Measurements from ENCODE around the gene PLS1.

Gene PLS1

GRCh38 chr3:142652826-142653292 lies 56.7 kb downstream of the PLS1 start:
- H3K79me2 ChIP-seq (ENCODE audit: control insufficient read depth, insufficient read depth, low read length, unreplicated experiment) = no peaks in the 10 kb centered on the region
- H3K27ac ChIP-seq (ENCODE audit: low read depth, low read length) = no peak overlapping the region
- H3K4me3 ChIP-seq (ENCODE audit: low read depth, low read length) = no peak overlapping the region
- H2AFZ ChIP-seq (ENCODE audit: low read length, unreplicated experiment) = no peak overlapping the region
- no peaks in the 10 kb centered on the region for H3K27me3 ChIP-seq (ENCODE audit: insufficient read depth, low read length)
- no peaks in the 10 kb centered on the region for H3K36me3 ChIP-seq (ENCODE audit: insufficient read depth, low read length)
- H3K4me1 ChIP-seq (ENCODE audit: control insufficient read depth, insufficient read depth, low read length, unreplicated experiment) = no peaks in the 10 kb centered on the region

DNA sequence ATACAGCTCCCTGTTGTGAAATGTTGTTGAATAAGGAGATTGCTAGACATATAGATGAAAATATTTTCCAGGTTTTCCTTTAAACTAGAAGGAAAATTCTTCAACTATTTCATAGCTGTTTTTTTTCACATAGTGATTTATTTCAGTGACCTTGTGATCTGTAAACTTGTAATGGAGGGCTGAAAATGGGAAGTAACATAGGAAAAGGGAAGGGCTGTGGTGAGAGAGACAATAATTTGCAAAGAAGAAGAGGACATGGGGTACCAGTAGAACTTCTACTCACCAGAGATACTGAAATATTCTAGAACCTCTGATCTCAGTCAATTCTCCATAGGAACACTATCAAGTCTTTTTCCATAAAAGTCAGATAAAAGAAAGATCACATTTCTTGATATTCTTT lies 60.4 kb downstream of the PLS1 start:
- H3K4me3 ChIP-seq (ENCODE audit: low read depth, low read length) = no peak overlapping the region
- H2AFZ ChIP-seq (ENCODE audit: low read length, unreplicated experiment) = no peak overlapping the region
- no peaks in the 10 kb centered on the region for H3K4me1 ChIP-seq (ENCODE audit: control insufficient read depth, insufficient read depth, low read length, unreplicated experiment)
- H3K27ac ChIP-seq (ENCODE audit: low read depth, low read length) = no peak overlapping the region
- H3K36me3 ChIP-seq (ENCODE audit: insufficient read depth, low read length) = no peaks in the 10 kb centered on the region
- no peaks in the 10 kb centered on the region for H3K79me2 ChIP-seq (ENCODE audit: control insufficient read depth, insufficient read depth, low read length, unreplicated experiment)
- H3K27me3 ChIP-seq (ENCODE audit: insufficient read depth, low read length) = no peaks in the 10 kb centered on the region

DNA sequence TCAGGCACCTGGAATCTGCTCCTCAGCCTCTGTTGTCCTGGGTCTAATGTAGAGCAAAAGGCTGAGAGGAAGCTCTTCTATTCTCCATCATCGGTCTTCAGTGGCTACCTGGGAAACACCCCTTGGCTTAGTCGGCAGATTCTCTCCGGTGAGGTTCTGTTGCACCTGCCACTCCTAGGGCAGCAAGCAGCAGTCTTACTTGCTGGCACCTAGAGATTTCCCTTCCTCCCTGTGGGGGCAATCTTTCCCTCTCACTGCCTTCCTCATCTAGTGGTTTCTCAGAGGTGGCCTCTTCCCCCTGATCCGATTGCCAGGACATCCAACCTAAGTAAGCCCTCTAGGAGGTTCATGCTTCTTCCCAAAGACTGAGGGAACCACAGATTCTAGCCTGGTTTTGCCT lies 60.8 kb downstream of the PLS1 start:
- H3K27me3 ChIP-seq (ENCODE audit: insufficient read depth, low read length) = no peaks in the 10 kb centered on the region
- no peak overlapping the region for H3K4me3 ChIP-seq (ENCODE audit: low read depth, low read length)
- no peak overlapping the region for H2AFZ ChIP-seq (ENCODE audit: low read length, unreplicated experiment)
- no peak overlapping the region for H3K27ac ChIP-seq (ENCODE audit: low read depth, low read length)
- no peaks in the 10 kb centered on the region for H3K36me3 ChIP-seq (ENCODE audit: insufficient read depth, low read length)
- H3K79me2 ChIP-seq (ENCODE audit: control insufficient read depth, insufficient read depth, low read length, unreplicated experiment) = no peaks in the 10 kb centered on the region
- H3K4me1 ChIP-seq (ENCODE audit: control insufficient read depth, insufficient read depth, low read length, unreplicated experiment) = no peaks in the 10 kb centered on the region

DNA sequence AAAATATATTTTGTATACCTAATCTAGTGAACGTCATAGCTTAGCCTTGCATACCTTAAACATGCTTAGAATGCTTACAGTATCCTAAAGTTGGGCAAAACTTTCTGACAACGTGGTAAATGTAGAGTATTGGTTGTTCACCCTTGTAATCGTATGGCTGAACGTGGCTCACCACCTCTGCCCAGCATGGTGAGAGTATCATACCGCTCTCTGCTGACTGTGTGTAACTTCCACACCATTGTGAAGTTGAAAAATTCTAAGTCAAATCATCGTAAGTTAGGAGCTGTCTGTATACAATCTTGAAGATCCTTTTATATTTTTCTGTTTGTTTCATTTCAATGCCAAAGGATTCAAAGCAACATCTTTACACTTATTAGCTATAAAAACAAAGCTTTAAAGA lies 64.2 kb downstream of the PLS1 start:
- Histone ChIP-seq H3K79me2 (ENCODE audit: control insufficient read depth, insufficient read depth, low read length, unreplicated experiment) (no peaks in the 10 kb centered on the region), H3K4me3 (ENCODE audit: low read depth, low read length) (no peak overlapping the region), H2AFZ (ENCODE audit: low read length, unreplicated experiment) (no peak overlapping the region), H3K27ac (ENCODE audit: low read depth, low read length) (no peak overlapping the region), H3K4me1 (ENCODE audit: control insufficient read depth, insufficient read depth, low read length, unreplicated experiment) (no peaks in the 10 kb centered on the region), H3K36me3 (ENCODE audit: insufficient read depth, low read length) (no peaks in the 10 kb centered on the region), H3K27me3 (ENCODE audit: insufficient read depth, low read length) (no peaks in the 10 kb centered on the region)

- Histone ChIP-seq H3K36me3 (ENCODE audit: insufficient read depth, low read length) (no peaks in the 10 kb centered on the region), H3K27me3 (ENCODE audit: insufficient read depth, low read length) (no peaks in the 10 kb centered on the region), H3K4me1 (ENCODE audit: control insufficient read depth, insufficient read depth, low read length, unreplicated experiment) (no peaks in the 10 kb centered on the region), H3K27ac (ENCODE audit: low read depth, low read length) (no peak overlapping the region), H3K79me2 (ENCODE audit: control insufficient read depth, insufficient read depth, low read length, unreplicated experiment) (no peaks in the 10 kb centered on the region), H2AFZ (ENCODE audit: low read length, unreplicated experiment) (no peak overlapping the region), H3K4me3 (ENCODE audit: low read depth, low read length) (no peak overlapping the region)
Observed at GRCh38 chr3:142660893-142661292, 64.7 kb downstream of the PLS1 start.

DNA sequence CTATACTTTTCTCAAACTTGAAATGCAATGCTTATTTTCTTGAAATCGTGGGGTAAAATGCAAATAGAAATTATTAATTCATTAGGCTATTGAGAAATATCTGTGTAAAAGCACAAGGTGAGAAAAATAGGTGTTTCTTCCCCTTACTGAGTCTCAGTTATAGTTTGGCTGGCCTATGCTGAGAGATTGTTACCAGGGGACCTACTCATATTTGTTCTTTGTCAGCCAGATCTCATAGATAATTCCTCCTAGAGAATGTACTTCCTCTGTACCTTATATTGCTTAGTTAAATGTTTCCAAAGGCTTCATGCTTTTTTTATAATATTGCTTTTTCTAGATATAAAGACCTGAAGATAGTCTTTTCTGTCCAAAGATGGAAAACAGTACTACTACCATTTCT lies 67.7 kb downstream of the PLS1 start:
- Histone ChIP-seq H2AFZ (ENCODE audit: low read length, unreplicated experiment) (no peak overlapping the region), H3K4me3 (ENCODE audit: low read depth, low read length) (no peak overlapping the region), H3K4me1 (ENCODE audit: control insufficient read depth, insufficient read depth, low read length, unreplicated experiment) (no peaks in the 10 kb centered on the region), H3K27me3 (ENCODE audit: insufficient read depth, low read length) (no peaks in the 10 kb centered on the region), H3K79me2 (ENCODE audit: control insufficient read depth, insufficient read depth, low read length, unreplicated experiment) (no peaks in the 10 kb centered on the region), H3K27ac (ENCODE audit: low read depth, low read length) (no peak overlapping the region), H3K36me3 (ENCODE audit: insufficient read depth, low read length) (no peaks in the 10 kb centered on the region)

DNA sequence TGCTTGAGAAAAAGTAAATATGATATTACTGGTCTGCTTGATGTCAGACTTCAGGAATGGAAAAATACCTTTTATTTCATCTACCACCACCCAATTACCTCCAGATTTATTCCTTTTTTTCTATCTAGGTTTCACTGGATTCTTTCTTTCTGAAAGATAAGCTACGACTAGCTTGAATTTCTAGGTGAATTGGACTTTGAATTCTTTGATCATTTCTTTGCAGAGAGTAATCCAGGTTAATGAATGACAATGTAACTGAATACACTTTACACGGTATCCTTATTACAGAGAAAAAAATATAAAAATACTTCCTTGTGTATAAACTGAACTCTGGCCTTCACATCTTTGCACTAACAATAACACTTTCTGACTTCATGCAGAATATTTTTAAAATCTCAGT lies 68.1 kb downstream of the PLS1 start:
- no peak overlapping the region for H3K27ac ChIP-seq (ENCODE audit: low read depth, low read length)
- no peaks in the 10 kb centered on the region for H3K27me3 ChIP-seq (ENCODE audit: insufficient read depth, low read length)
- no peak overlapping the region for H2AFZ ChIP-seq (ENCODE audit: low read length, unreplicated experiment)
- no peaks in the 10 kb centered on the region for H3K36me3 ChIP-seq (ENCODE audit: insufficient read depth, low read length)
- no peaks in the 10 kb centered on the region for H3K79me2 ChIP-seq (ENCODE audit: control insufficient read depth, insufficient read depth, low read length, unreplicated experiment)
- H3K4me3 ChIP-seq (ENCODE audit: low read depth, low read length) = no peak overlapping the region
- no peaks in the 10 kb centered on the region for H3K4me1 ChIP-seq (ENCODE audit: control insufficient read depth, insufficient read depth, low read length, unreplicated experiment)

DNA sequence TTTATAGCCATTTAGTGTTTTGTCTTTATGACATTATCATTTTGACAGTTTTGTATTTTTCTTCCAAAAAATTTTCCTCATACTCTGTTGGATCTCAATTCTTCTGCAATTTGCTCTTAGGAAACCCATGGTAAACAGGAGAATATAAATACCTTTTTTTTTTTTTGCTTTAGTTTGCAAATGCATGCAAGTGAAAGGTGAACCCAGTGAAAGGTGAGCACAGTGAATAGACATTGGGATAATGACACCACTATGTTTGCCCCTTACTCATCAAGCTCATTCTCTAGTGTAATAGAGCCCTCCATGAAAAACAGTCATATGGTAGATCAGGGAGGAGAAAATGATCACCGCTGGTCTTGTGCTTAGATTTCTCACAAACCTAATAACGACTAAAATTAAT lies 68.6 kb downstream of the PLS1 start:
- H3K27ac ChIP-seq (ENCODE audit: low read depth, low read length) = no peak overlapping the region
- H3K79me2 ChIP-seq (ENCODE audit: control insufficient read depth, insufficient read depth, low read length, unreplicated experiment) = no peaks in the 10 kb centered on the region
- H3K36me3 ChIP-seq (ENCODE audit: insufficient read depth, low read length) = no peaks in the 10 kb centered on the region
- no peak overlapping the region for H3K4me3 ChIP-seq (ENCODE audit: low read depth, low read length)
- H3K27me3 ChIP-seq (ENCODE audit: insufficient read depth, low read length) = no peaks in the 10 kb centered on the region
- no peak overlapping the region for H2AFZ ChIP-seq (ENCODE audit: low read length, unreplicated experiment)
- H3K4me1 ChIP-seq (ENCODE audit: control insufficient read depth, insufficient read depth, low read length, unreplicated experiment) = no peaks in the 10 kb centered on the region

DNA sequence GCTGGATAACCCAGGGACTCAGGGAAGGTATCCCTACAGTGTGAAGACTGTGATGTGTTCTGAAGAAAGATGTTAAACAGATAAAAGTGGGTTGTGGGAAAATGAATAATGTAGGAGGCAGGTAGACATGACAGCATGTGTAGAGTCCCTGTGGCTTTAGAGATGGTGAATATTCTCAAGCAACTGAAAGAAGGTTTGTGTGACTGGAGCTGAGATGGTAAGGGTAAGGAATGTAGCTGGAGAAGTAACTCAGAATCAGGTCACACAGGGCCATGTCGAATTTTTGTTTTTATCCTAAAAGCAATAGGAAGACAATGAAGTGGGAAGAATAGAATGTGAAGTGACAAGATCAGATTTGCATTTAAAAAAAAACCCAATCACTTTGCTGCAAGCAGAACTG lies 73.9 kb downstream of the PLS1 start:
- H2AFZ ChIP-seq (ENCODE audit: low read length, unreplicated experiment) = no peak overlapping the region

GRCh38 chr3:142676151-142676550 lies 80.0 kb downstream of the PLS1 start:
- no peak overlapping the region for H3K27ac ChIP-seq (ENCODE audit: low read depth, low read length)
- no peaks in the 10 kb centered on the region for H3K27me3 ChIP-seq (ENCODE audit: insufficient read depth, low read length)
- H3K4me1 ChIP-seq (ENCODE audit: control insufficient read depth, insufficient read depth, low read length, unreplicated experiment) = no peaks in the 10 kb centered on the region
- H2AFZ ChIP-seq (ENCODE audit: low read length, unreplicated experiment) = no peak overlapping the region
- no peaks in the 10 kb centered on the region for H3K79me2 ChIP-seq (ENCODE audit: control insufficient read depth, insufficient read depth, low read length, unreplicated experiment)
- H3K36me3 ChIP-seq (ENCODE audit: insufficient read depth, low read length) = no peaks in the 10 kb centered on the region
- H3K4me3 ChIP-seq (ENCODE audit: low read depth, low read length) = no peak overlapping the region

More for the DNA sequence above, 73.9 kb downstream of the PLS1 start:
- Histone ChIP-seq H3K36me3 (ENCODE audit: insufficient read depth, low read length) (no peaks in the 10 kb centered on the region), H3K4me3 (ENCODE audit: low read depth, low read length) (no peak overlapping the region), H3K27ac (ENCODE audit: low read depth, low read length) (no peak overlapping the region), H3K79me2 (ENCODE audit: control insufficient read depth, insufficient read depth, low read length, unreplicated experiment) (no peaks in the 10 kb centered on the region), H3K4me1 (ENCODE audit: control insufficient read depth, insufficient read depth, low read length, unreplicated experiment) (no peaks in the 10 kb centered on the region), H3K27me3 (ENCODE audit: insufficient read depth, low read length) (no peaks in the 10 kb centered on the region)

DNA sequence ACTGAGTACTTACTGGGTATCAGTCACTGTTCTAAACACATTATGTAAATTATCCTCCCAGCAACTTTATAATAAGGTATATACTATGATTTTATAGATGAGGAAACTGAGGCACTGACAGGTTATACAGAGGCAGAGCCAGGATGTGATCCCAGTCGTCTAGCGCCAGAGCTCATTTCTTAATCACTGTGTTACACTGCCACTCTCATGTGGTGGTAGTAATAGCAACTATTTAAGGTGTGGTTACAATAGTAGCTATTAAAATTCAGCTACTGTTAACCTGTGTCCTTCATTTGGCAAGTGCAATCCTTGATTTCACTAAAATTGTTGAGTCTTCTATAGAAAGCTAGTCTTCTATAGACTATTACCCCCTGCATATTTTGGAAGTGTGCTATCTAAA lies 84.5 kb downstream of the PLS1 start:
- no peak overlapping the region for H3K27ac ChIP-seq (ENCODE audit: low read depth, low read length)
- H3K4me3 ChIP-seq (ENCODE audit: low read depth, low read length) = no peak overlapping the region
- H3K36me3 ChIP-seq (ENCODE audit: insufficient read depth, low read length) = no peaks in the 10 kb centered on the region
- no peaks in the 10 kb centered on the region for H3K79me2 ChIP-seq (ENCODE audit: control insufficient read depth, insufficient read depth, low read length, unreplicated experiment)
- no peaks in the 10 kb centered on the region for H3K4me1 ChIP-seq (ENCODE audit: control insufficient read depth, insufficient read depth, low read length, unreplicated experiment)
- H3K27me3 ChIP-seq (ENCODE audit: insufficient read depth, low read length) = no peaks in the 10 kb centered on the region
- no peak overlapping the region for H2AFZ ChIP-seq (ENCODE audit: low read length, unreplicated experiment)
